Lower leg skin (tissue), 4 donors: ENCODE data around the gene LIAS. TPM values are rescaled to one million over a fixed set of nuclear protein-coding genes. Genes with fewer than 3 reads are reported as not detected.

Experiments
- DNase-seq, 2 donors: peaks; one replicate each; pipeline ENCODE4 v3.0.0-alpha.2; 2019; ENCODE audit warnings: low spot score in 2 of 2
- H3K4me3 ChIP-seq: fragments of 200-600 bp; sonication (generic); 2 replicates; pipeline ENCODE4 v1.5.1; 2017; ENCODE audit warnings: mild to moderate bottlenecking, low read depth; ENCODE audit not compliant: poor library complexity, severe bottlenecking
- POLR2A ChIP-seq, 2 donors: fragments of 450-650 bp; IDR thresholded peaks; one replicate each; pipeline ENCODE4 v1.6.1; 2016 to 2017; ENCODE audit warnings: antibody characterized with exemption in 2 of 2, mild to moderate bottlenecking in 1 of 2, moderate library complexity in 1 of 2
- WGBS, 2 donors: methylation state at CpG; one replicate each; pipeline ENCODE4 v1.1.5; 2018; 5-methylcytosine and 5-hydroxymethylcytosine counted together
- intact Hi-C: fragments of 100-400 bp; cut with DNase I; formaldehyde crosslinking; loops from one replicate; pipeline ENCODE4 v1.15.0; 2023; ENCODE audit warnings: low total_unique reads
- total RNA-seq, 4 donors: library from RNA; depleted of rRNA; stranded (reverse); fragments of >200 nt; gene quantifications; one replicate each; pipeline ENCODE4 v1.1.0, GENCODE V29; 2016
- TF ChIP-seq, protein P1 (sequence below), 3 donors: fragments of 450-650 bp; IDR thresholded peaks; one replicate each; pipeline ENCODE4 v1.5.1; 2016; ENCODE audit warnings: antibody characterized with exemption in 3 of 3, mild to moderate bottlenecking in 3 of 3, moderate library complexity in 2 of 3

The LIAS gene
- total RNA-seq, 4 donors from 2014 or later: 10.1 to 18.5 (median 12.4) TPM

- DNase-seq: no peak
- intact Hi-C loops: no loop called here
- 88 to 90% methylated on average over 1 of the region's 1 CpG for WGBS, 2 donors
- TF ChIP-seq, protein P1, sequence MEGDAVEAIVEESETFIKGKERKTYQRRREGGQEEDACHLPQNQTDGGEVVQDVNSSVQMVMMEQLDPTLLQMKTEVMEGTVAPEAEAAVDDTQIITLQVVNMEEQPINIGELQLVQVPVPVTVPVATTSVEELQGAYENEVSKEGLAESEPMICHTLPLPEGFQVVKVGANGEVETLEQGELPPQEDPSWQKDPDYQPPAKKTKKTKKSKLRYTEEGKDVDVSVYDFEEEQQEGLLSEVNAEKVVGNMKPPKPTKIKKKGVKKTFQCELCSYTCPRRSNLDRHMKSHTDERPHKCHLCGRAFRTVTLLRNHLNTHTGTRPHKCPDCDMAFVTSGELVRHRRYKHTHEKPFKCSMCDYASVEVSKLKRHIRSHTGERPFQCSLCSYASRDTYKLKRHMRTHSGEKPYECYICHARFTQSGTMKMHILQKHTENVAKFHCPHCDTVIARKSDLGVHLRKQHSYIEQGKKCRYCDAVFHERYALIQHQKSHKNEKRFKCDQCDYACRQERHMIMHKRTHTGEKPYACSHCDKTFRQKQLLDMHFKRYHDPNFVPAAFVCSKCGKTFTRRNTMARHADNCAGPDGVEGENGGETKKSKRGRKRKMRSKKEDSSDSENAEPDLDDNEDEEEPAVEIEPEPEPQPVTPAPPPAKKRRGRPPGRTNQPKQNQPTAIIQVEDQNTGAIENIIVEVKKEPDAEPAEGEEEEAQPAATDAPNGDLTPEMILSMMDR (IDR thresholded peaks at IDR 0.05): no peak
- no peak for TF ChIP-seq POLR2A (IDR thresholded peaks at IDR 0.05)
- no peak overlapping the region for H3K4me3 ChIP-seq
Measured at GRCh38 chr4:39426728-39427127, 32.1 kb upstream of the LIAS start.

DNA sequence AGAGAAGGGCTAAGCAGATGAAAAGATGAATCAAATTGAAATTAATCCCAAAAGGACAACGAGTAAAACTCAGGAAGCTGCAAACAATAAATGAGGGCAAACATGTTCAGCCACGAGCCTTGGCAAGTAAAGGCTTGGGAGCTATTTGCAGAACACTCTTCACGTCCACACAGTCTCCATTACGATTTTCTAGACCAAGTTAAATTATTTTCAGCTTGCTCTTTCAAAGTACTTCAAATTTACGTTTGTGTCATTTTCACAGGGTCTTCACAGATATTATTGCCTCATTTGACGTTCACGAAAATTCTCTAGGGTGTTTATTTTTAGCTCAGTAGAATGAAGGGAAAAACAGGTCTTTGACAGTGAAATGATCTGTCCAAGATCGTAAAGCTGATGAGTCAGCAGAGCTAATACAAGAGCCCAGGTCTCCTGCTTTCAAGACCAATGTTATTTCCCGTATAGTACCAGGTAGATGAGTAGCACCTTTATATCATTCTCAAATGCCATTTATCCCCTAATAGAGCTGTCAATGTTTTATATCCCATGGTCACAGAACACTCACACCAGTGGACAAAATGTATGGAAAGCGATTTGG, 31.2 kb upstream of the LIAS start:
- TF ChIP-seq, protein P1 (IDR thresholded peaks at IDR 0.05): no peak
- no peak for TF ChIP-seq POLR2A (IDR thresholded peaks at IDR 0.05)
- no peak overlapping the region for H3K4me3 ChIP-seq
- 33 to 36% methylated on average over 10 of the region's 10 CpGs for WGBS, 2 donors
- no peak for DNase-seq
- intact Hi-C loops: no loop called here

DNA sequence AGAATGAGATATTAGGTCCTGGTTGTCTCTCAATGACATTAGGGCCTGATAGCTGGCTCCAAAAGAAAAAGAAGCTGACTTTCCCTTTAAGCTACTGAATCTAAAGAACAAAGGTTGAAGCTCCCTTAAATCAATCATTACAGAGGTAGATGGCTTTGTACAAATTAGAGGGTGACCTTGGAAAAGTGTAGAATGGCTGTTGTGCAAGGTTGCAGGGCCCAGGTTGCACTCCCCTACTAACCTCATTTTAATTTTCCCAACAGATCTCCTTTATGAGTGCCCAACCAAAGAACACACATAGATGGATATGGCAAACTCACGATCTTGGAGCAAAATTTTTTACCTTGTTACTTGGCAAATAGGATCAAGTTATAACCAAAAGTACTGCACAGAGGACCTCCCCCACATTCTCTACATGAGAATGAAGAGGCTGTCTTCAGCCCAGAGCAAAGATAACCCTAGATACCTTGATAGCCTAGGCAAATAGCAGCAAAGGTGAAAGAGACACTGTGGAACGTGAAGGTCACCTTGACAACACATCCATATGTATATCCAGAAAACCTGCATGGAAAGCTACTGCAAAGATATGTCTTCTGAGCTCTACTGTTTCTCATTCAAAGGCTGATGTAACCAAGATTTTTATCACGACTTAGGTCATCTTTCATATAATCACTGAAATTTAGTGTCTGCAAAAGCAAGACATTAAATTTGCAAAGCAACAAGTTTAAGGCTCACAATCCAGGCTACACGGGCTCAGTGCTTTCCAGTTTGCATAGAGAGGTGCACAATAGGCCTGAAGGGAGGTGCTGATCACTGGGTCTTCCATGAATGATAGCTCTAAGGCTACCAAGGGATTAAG, 29.2 kb upstream of the LIAS start:
- TF ChIP-seq, protein P1 (IDR thresholded peaks at IDR 0.05): no peak
- no peak for TF ChIP-seq POLR2A (IDR thresholded peaks at IDR 0.05)
- DNase-seq: no peak
- intact Hi-C loops: no loop called here
- 65 to 79% methylated on average over 4 of the region's 4 CpGs for WGBS, 2 donors
- no peak overlapping the region for H3K4me3 ChIP-seq

GRCh38 chr4:39433878-39434492, 24.9 kb upstream of the LIAS start:
- H3K4me3 ChIP-seq: no peak overlapping the region
- no peak for TF ChIP-seq POLR2A (IDR thresholded peaks at IDR 0.05)
- TF ChIP-seq, protein P1 (IDR thresholded peaks at IDR 0.05): no peak
- DNase-seq: no peak
- intact Hi-C loops: no loop called here
- 87 to 90% methylated on average over 11 of the region's 11 CpGs for WGBS, 2 donors

- intact Hi-C loops: no loop called here
- H3K4me3 ChIP-seq: no peak overlapping the region
- WGBS, 2 donors: 62 to 66% methylated on average over 7 of the region's 7 CpGs
- no peak for DNase-seq
- TF ChIP-seq, protein P1 (IDR thresholded peaks at IDR 0.05): no peak
- TF ChIP-seq POLR2A (IDR thresholded peaks at IDR 0.05): no peak
Measured at GRCh38 chr4:39435659-39436563, 22.9 kb upstream of the LIAS start.
